Cardiac fibroblast (primary cell): ENCODE data around the gene SYT1.

Experiments
- DNase-seq, 2 donors: peaks; one replicate each; pipeline versions ENCODE4 v3.0.0 to v3.0.0-alpha.2; 2010; ENCODE audit warnings: low read depth in 2 of 2
- H3K4me3 ChIP-seq, 2 donors: replicated peaks in 1 of 2; 1 replicate in 1 of 2; 2 replicates in 1 of 2; pipeline ENCODE4 v1.5.1; 2011; ENCODE audit warnings: low read depth in 2 of 2, low read length in 2 of 2, mild to moderate bottlenecking in 2 of 2, moderate library complexity in 1 of 2
- CTCF ChIP-seq: IDR thresholded peaks from one replicate; pipeline ENCODE4 v1.5.1; 2011; ENCODE audit warnings: low read depth, mild to moderate bottlenecking, low read length, inconsistent platforms

Gene SYT1

GRCh38 chr12:78949532-78949931 lies 85.0 kb downstream of the SYT1 start:
- no peak for TF ChIP-seq CTCF
- H3K4me3 ChIP-seq, result no peak overlapping the region
- no peak for DNase-seq

GRCh38 chr12:78951803-78952551 lies 87.4 kb downstream of the SYT1 start:
- no peak overlapping the region for H3K4me3 ChIP-seq
- TF ChIP-seq CTCF, result no peak
- peak in 1 of 2 donors; percentile 48 for DNase-seq

GRCh38 chr12:78952552-78952929 lies 88.0 kb downstream of the SYT1 start:
- no peak for TF ChIP-seq CTCF
- no peak for DNase-seq
- no peak overlapping the region for H3K4me3 ChIP-seq

GRCh38 chr12:78958941-78959340 lies 94.4 kb downstream of the SYT1 start:
- no peak for DNase-seq
- H3K4me3 ChIP-seq, result no peak overlapping the region
- no peak for TF ChIP-seq CTCF

GRCh38 chr12:78959556-78959955 lies 95.0 kb downstream of the SYT1 start:
- no peak overlapping the region for H3K4me3 ChIP-seq
- peak in 1 of 2 donors; percentile 44 for DNase-seq
- no peak for TF ChIP-seq CTCF

DNA sequence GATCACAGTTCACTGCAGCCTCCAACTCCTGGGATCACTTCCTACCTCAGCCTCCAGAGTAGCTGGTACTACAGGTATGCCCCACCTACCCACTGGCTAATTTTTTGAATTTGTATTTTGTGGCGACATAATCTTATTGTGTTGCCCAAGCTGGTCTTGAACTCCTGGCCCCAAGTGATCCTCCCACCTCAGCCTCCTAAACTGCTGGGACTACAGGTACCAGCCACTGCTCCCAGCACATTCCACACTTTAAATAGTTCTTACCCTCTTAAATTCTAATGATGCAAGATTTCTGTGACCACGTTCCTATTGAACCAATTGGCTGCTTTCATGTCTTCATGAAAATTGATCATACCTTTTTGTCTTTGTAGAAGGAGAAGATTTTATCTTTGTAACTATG lies 96.6 kb downstream of the SYT1 start:
- no peak for TF ChIP-seq CTCF
- DNase-seq, result no peak

More for the DNA sequence above, 96.6 kb downstream of the SYT1 start:
- no peak overlapping the region for H3K4me3 ChIP-seq
